ENCODE data around the gene PGM2.
A peak's percentile ranks its signal among the peaks of the same experiment; 100 is the strongest.
"Not testable (repeated sequence)": the region's sequence is repeated elsewhere in the genome, so short reads cannot be mapped to it uniquely, and the experiment has no call there.

Gene PGM2

GRCh38 chr4:37818752-37819151 lies 7.7 kb upstream of the PGM2 start:
- DNase-seq = no peak

- not testable (repeated sequence) for DNase-seq
Measured at GRCh38 chr4:37820458-37820857, 6.0 kb upstream of the PGM2 start.

- DNase-seq = no peak
Measured at GRCh38 chr4:37821953-37822605, 4.4 kb upstream of the PGM2 start.

GRCh38 chr4:37825501-37825900 lies 985 bp upstream of the PGM2 start:
- DNase-seq = peak in 1 of 2 experiments; percentile 22

- DNase-seq = peak; percentile 76 to 83
Measured at GRCh38 chr4:37825968-37826294, 555 bp upstream of the PGM2 start.

- DNase-seq = peak in 1 of 2 experiments; percentile 30
Measured at GRCh38 chr4:37827030-37827685, 672 bp downstream of the PGM2 start.

GRCh38 chr4:37827802-37828321 lies 1.4 kb downstream of the PGM2 start:
- no peak for DNase-seq

GRCh38 chr4:37828843-37829242 lies 2.4 kb downstream of the PGM2 start:
- DNase-seq = no peak

- no peak for DNase-seq
Measured at GRCh38 chr4:37830640-37831039, 4.2 kb downstream of the PGM2 start.

GRCh38 chr4:37835031-37835430 lies 8.5 kb downstream of the PGM2 start:
- no peak for DNase-seq

GRCh38 chr4:37835806-37836205 lies 9.3 kb downstream of the PGM2 start:
- DNase-seq = no peak

GRCh38 chr4:37836274-37836673 lies 9.8 kb downstream of the PGM2 start:
- no peak for DNase-seq

GRCh38 chr4:37836838-37837440 lies 10.5 kb downstream of the PGM2 start:
- peak; percentile 23 to 60 for DNase-seq

- DNase-seq = peak; percentile 80 to 81
Measured at GRCh38 chr4:37837446-37837845, 11.0 kb downstream of the PGM2 start.

- no peak for DNase-seq
Measured at GRCh38 chr4:37839426-37839825, 12.9 kb downstream of the PGM2 start.

- DNase-seq = no peak
Measured at GRCh38 chr4:37844204-37844603, 17.7 kb downstream of the PGM2 start.

GRCh38 chr4:37845201-37845600 lies 18.7 kb downstream of the PGM2 start:
- DNase-seq = no peak

GRCh38 chr4:37847311-37847884 lies 20.9 kb downstream of the PGM2 start:
- DNase-seq = no peak

GRCh38 chr4:37852376-37852775 lies 25.9 kb downstream of the PGM2 start:
- peak in 1 of 2 experiments; percentile 13 for DNase-seq

- DNase-seq = no peak
Measured at GRCh38 chr4:37858112-37858511, 31.6 kb downstream of the PGM2 start.

GRCh38 chr4:37858872-37859271 lies 32.4 kb downstream of the PGM2 start:
- no peak for DNase-seq

- DNase-seq = no peak
Measured at GRCh38 chr4:37860266-37860665, 33.8 kb downstream of the PGM2 start.

GRCh38 chr4:37862961-37863360 lies 36.5 kb downstream of the PGM2 start:
- DNase-seq = no peak

GRCh38 chr4:37864786-37865185 lies 38.3 kb downstream of the PGM2 start:
- DNase-seq = peak; percentile 94 to 96
